Measurements from ENCODE around the gene CAMTA1. TPM values are rescaled to one million over a fixed set of nuclear protein-coding genes. Genes with fewer than 3 reads are reported as not detected.

The CAMTA1 gene
- total RNA-seq, 1 donor from 2014 or later, result 47.9 TPM

- ATAC-seq, result no peak
- no peak for DNase-seq
- intact Hi-C loops (cut with DNase I), result no loop called here
Observed at GRCh38 chr1:7538033-7538432, 752.8 kb downstream of the CAMTA1 start.

GRCh38 chr1:7538849-7539768, 753.9 kb downstream of the CAMTA1 start:
- H3K27ac ChIP-seq, result no peak overlapping the region
- TF ChIP-seq CTCF (IDR thresholded peaks at IDR 0.05), result no peak
- no peak for ATAC-seq
- H3K9me3 ChIP-seq, result no peaks in the 10 kb centered on the region
- no peak overlapping the region for H3K4me3 ChIP-seq
- peaks cover 1% of the 10 kb centered on the region for H3K4me1 ChIP-seq
- peak; percentile 10 for DNase-seq
- intact Hi-C loops (cut with DNase I), result no loop called here
- H3K36me3 ChIP-seq, result no peaks in the 10 kb centered on the region
- peaks cover 5% of the 10 kb centered on the region for H3K27me3 ChIP-seq (ENCODE audit: low read depth)

More at GRCh38 chr1:7538033-7538432, 752.8 kb downstream of the CAMTA1 start:
- Histone ChIP-seq H3K27me3 (ENCODE audit: low read depth) (peaks cover 8% of the 10 kb centered on the region), H3K9me3 (no peaks in the 10 kb centered on the region), H3K4me1 (peaks cover 5% of the 10 kb centered on the region), H3K4me3 (no peak overlapping the region), H3K27ac (no peak overlapping the region), H3K36me3 (no peaks in the 10 kb centered on the region)
- no peak for TF ChIP-seq CTCF (IDR thresholded peaks at IDR 0.05)

- Histone ChIP-seq H3K4me3 (no peak overlapping the region), H3K27ac (no peak overlapping the region), H3K27me3 (ENCODE audit: low read depth) (peaks cover 5% of the 10 kb centered on the region), H3K9me3 (no peaks in the 10 kb centered on the region), H3K36me3 (no peaks in the 10 kb centered on the region), H3K4me1 (no peaks in the 10 kb centered on the region)
- DNase-seq (peak; percentile 63), ATAC-seq (peak; percentile 79 to 83)
- TF ChIP-seq CTCF (IDR thresholded peaks at IDR 0.05), result peak; percentile 45
- intact Hi-C loops (cut with DNase I), result no loop called here
Observed at GRCh38 chr1:7539769-7540175, 754.5 kb downstream of the CAMTA1 start.

GRCh38 chr1:7540816-7541215, 755.6 kb downstream of the CAMTA1 start:
- no peak for ATAC-seq
- no peaks in the 10 kb centered on the region for H3K36me3 ChIP-seq
- no peaks in the 10 kb centered on the region for H3K27me3 ChIP-seq (ENCODE audit: low read depth)
- no peak for TF ChIP-seq CTCF (IDR thresholded peaks at IDR 0.05)
- no peak overlapping the region for H3K27ac ChIP-seq
- peak; percentile 22 for DNase-seq
- intact Hi-C loops (cut with DNase I), result no loop called here
- no peak overlapping the region for H3K4me3 ChIP-seq
- H3K4me1 ChIP-seq, result no peaks in the 10 kb centered on the region
- no peaks in the 10 kb centered on the region for H3K9me3 ChIP-seq

- H3K27ac ChIP-seq, result no peak overlapping the region
Observed at GRCh38 chr1:7541629-7542028, 756.4 kb downstream of the CAMTA1 start.

More at GRCh38 chr1:7541629-7542028, 756.4 kb downstream of the CAMTA1 start:
- TF ChIP-seq CTCF (IDR thresholded peaks at IDR 0.05), result no peak
- H3K4me3 ChIP-seq, result no peak overlapping the region
- H3K27me3 ChIP-seq (ENCODE audit: low read depth), result no peaks in the 10 kb centered on the region
- ATAC-seq, result no peak
- peak; percentile 30 for DNase-seq
- intact Hi-C loops (cut with DNase I), result no loop called here
- no peaks in the 10 kb centered on the region for H3K9me3 ChIP-seq
- H3K36me3 ChIP-seq, result no peaks in the 10 kb centered on the region
- no peaks in the 10 kb centered on the region for H3K4me1 ChIP-seq

All from lower lobe of right lung (tissue), 2 donors.